OCI-LY7 (cell line): Measurements from ENCODE around the gene P2RY4.

Experiments used
- CTCF ChIP-seq: fragments of 200-600 bp; sonication (generic); conservative IDR thresholded peaks from 2 replicates; pipeline ENCODE4 v1.5.1; 2014; ENCODE audit warnings: mild to moderate bottlenecking, antibody characterized with exemption, low read length, moderate library complexity, mixed read lengths
- EZH2phosphoT487 ChIP-seq: fragments of 200-600 bp; sonication (generic); IDR thresholded peaks from 2 replicates; pipeline ENCODE4 v1.6.1; 2018; ENCODE audit warnings: low read depth, borderline replicate concordance, mild to moderate bottlenecking, mixed run types, antibody characterized with exemption, low read length, moderate library complexity, mixed read lengths

GRCh38 chrX:70279081-70279480 is 19.1 kb upstream of the P2RY4 start:
- TF ChIP-seq CTCF: no peak
- no peak for TF ChIP-seq EZH2phosphoT487
